Parathyroid adenoma (tissue), 2 donors: ENCODE data around the gene CUX1.

Experiments used
- H2AFZ ChIP-seq: fragments of 300-600 bp; sonication (generic); one replicate; pipeline ENCODE4 v1.7.0; 2017; ENCODE audit warnings: antibody characterized with exemption, mild to moderate bottlenecking
- H3K27ac ChIP-seq: fragments of 300-600 bp; sonication (generic); one replicate; pipeline ENCODE4 v1.7.0; 2017
- H3K27me3 ChIP-seq: fragments of 300-600 bp; sonication (generic); one replicate; pipeline ENCODE4 v1.7.0; 2017; ENCODE audit warnings: low read length; ENCODE audit not compliant: control insufficient read depth, insufficient read depth
- H3K36me3 ChIP-seq: fragments of 300-600 bp; sonication (generic); one replicate; pipeline ENCODE4 v1.7.0; 2017; ENCODE audit warnings: low read length; ENCODE audit not compliant: control insufficient read depth, insufficient read depth
- H3K4me1 ChIP-seq: fragments of 300-600 bp; sonication (generic); one replicate; pipeline ENCODE4 v1.7.0; 2017; ENCODE audit warnings: control low read depth
- H3K4me2 ChIP-seq: fragments of 300-600 bp; sonication (generic); one replicate; pipeline ENCODE4 v1.7.0; 2017; ENCODE audit warnings: low read length
- H3K4me3 ChIP-seq: fragments of 300-600 bp; sonication (generic); one replicate; pipeline ENCODE4 v1.7.0; 2017; ENCODE audit warnings: low read depth, low read length
- H3K79me2 ChIP-seq: fragments of 300-600 bp; sonication (generic); one replicate; pipeline ENCODE4 v1.7.0; 2017; ENCODE audit warnings: control low read depth
- H3K9ac ChIP-seq: fragments of 300-600 bp; sonication (generic); one replicate; pipeline ENCODE4 v1.7.0; 2017; ENCODE audit warnings: mild to moderate bottlenecking
- H3K9me3 ChIP-seq: fragments of 300-600 bp; sonication (generic); one replicate; pipeline ENCODE4 v1.7.0; 2017; ENCODE audit warnings: low read length; ENCODE audit not compliant: control insufficient read depth
- TF ChIP-seq, protein P1 (sequence below): fragments of 300-600 bp; sonication (generic); IDR thresholded peaks from one replicate; pipeline ENCODE4 v1.7.0; 2017; ENCODE audit warnings: antibody characterized with exemption, mild to moderate bottlenecking
- donor health status: primary hyperparathyroidism.

The CUX1 gene

GRCh38 chr7:101880282-101881054, 63.0 kb downstream of the CUX1 start:
- no peak overlapping the region for H3K9ac ChIP-seq
- no peaks in the 10 kb centered on the region for H3K27me3 ChIP-seq
- peaks cover 76% of the 10 kb centered on the region for H3K79me2 ChIP-seq
- H3K36me3 ChIP-seq: no peaks in the 10 kb centered on the region
- peaks cover 6% of the 10 kb centered on the region for H3K4me1 ChIP-seq
- no peak overlapping the region for H3K27ac ChIP-seq
- TF ChIP-seq, protein P1, sequence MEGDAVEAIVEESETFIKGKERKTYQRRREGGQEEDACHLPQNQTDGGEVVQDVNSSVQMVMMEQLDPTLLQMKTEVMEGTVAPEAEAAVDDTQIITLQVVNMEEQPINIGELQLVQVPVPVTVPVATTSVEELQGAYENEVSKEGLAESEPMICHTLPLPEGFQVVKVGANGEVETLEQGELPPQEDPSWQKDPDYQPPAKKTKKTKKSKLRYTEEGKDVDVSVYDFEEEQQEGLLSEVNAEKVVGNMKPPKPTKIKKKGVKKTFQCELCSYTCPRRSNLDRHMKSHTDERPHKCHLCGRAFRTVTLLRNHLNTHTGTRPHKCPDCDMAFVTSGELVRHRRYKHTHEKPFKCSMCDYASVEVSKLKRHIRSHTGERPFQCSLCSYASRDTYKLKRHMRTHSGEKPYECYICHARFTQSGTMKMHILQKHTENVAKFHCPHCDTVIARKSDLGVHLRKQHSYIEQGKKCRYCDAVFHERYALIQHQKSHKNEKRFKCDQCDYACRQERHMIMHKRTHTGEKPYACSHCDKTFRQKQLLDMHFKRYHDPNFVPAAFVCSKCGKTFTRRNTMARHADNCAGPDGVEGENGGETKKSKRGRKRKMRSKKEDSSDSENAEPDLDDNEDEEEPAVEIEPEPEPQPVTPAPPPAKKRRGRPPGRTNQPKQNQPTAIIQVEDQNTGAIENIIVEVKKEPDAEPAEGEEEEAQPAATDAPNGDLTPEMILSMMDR: no peak
- H3K9me3 ChIP-seq: no peaks in the 10 kb centered on the region
- H2AFZ ChIP-seq: no peak overlapping the region
- H3K4me3 ChIP-seq: no peak overlapping the region
- no peak overlapping the region for H3K4me2 ChIP-seq

GRCh38 chr7:101882005-101882421, 64.6 kb downstream of the CUX1 start:
- no peaks in the 10 kb centered on the region for H3K36me3 ChIP-seq
- no peak overlapping the region for H3K27ac ChIP-seq
- no peak overlapping the region for H2AFZ ChIP-seq
- TF ChIP-seq, protein P1: no peak
- H3K27me3 ChIP-seq: no peaks in the 10 kb centered on the region
- H3K79me2 ChIP-seq: peaks cover 81% of the 10 kb centered on the region
- peaks cover 6% of the 10 kb centered on the region for H3K4me1 ChIP-seq
- H3K9me3 ChIP-seq: no peaks in the 10 kb centered on the region
- no peak overlapping the region for H3K4me2 ChIP-seq
- no peak overlapping the region for H3K4me3 ChIP-seq
- H3K9ac ChIP-seq: no peak overlapping the region

DNA sequence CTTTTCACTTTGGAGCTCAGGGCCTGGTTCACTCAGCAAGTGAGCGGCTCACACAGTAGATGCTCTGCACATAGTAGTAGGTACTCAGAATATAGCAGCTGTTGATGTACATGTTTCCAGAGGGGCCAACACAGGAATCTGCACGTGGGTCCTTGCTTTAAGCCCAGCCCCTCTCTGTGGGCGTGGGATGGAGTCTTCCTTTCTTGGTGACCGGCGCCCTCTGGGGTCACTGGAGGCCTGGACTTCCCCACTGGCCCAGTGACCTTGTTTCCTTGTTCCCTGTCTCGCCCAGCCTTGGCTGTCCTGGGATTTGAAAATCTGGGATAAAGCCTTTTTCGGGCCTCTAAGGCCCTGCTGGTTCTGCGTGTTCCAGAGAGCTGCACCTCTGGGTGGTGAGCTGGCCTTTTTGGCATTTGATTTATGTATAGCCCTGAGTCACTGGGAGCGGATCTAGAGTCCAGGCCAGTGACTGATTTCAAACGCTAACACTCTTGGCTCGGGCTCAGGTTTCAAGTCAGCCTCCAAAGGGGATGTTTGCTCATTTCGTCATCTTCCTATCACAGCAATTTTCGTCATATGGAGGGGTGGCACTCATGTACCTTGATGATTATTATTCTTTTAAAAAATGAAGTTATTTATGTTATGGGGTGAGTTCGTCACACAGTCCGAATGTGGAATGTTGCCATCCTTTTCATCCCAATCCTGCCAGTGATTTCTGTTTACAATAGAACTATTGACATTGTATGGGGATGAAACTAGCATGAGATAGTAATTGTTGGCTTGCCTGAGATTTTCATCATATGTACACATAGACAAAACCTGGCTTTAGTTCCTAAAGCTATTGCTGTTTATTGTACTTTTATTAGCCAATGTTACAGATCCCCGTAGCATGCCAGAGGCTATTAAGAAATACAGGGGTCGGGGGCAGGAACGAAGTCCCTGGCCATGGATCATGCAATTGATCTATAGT, 65.5 kb downstream of the CUX1 start:
- no peak overlapping the region for H3K4me2 ChIP-seq
- H2AFZ ChIP-seq: no peak overlapping the region
- no peaks in the 10 kb centered on the region for H3K27me3 ChIP-seq
- H3K4me1 ChIP-seq: peaks cover 6% of the 10 kb centered on the region
- H3K9ac ChIP-seq: no peak overlapping the region
- TF ChIP-seq, protein P1: no peak
- no peaks in the 10 kb centered on the region for H3K36me3 ChIP-seq
- no peak overlapping the region for H3K27ac ChIP-seq
- no peaks in the 10 kb centered on the region for H3K9me3 ChIP-seq
- no peak overlapping the region for H3K4me3 ChIP-seq
- peaks cover 78% of the 10 kb centered on the region for H3K79me2 ChIP-seq

DNA sequence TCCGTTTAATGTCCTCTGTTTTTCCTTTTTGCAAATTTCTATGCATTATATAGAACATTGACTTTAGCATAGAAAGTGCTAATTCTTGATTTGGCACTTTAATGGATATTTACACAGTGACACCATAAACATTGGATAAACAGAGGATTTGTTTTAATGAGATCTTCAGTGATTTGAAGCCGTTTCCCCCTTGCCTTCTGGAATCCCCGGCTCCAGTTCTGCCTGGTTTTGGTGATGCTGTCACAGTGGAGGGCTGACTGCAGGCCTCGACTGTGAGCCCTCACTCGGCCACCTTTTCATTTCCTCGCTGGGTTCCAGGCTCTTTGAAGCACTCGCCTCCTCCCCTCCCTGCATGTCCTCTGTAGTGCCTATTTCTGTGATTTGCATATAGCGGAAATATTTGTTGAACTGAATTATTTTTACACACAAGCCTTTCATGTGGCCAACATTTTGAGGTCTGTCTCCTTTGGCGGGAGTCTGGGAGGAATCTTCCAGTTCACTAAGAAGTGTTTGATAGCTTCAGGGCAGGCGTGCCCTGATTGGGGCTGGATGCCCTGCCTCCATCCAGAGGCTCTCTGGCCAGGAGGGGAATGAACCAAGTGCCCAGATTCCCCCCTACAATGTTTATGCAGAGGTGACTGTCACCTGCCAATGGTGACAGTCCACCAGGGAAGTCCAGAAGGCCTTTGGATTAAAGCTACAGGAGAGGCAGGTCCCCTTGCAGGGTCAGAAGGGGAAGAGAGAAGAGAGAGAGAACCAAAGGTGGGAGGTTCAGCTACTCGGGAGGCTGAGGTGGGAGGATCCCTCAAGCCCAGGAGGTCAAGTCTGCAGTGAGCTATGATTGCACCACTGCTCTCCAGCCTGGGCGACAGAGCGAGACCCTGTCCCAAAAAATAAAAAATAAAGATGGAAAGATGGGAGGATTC, 67.5 kb downstream of the CUX1 start:
- Histone ChIP-seq H3K79me2 (peaks cover 74% of the 10 kb centered on the region), H3K4me1 (peaks cover 6% of the 10 kb centered on the region), H2AFZ (no peak overlapping the region), H3K27ac (no peak overlapping the region), H3K4me3 (no peak overlapping the region), H3K27me3 (no peaks in the 10 kb centered on the region), H3K36me3 (no peaks in the 10 kb centered on the region), H3K9ac (no peak overlapping the region), H3K4me2 (no peak overlapping the region), H3K9me3 (no peaks in the 10 kb centered on the region)
- TF ChIP-seq, protein P1: no peak
